ENCODE measurements around the gene TTC39C.

GRCh38 chr18:24083550-24083949, 69.0 kb downstream of the TTC39C start:
- TF ChIP-seq CTCF (IDR thresholded peaks at IDR 0.05; ENCODE audit: insufficient read depth, low read depth, low read length) (no peak), EZH2 (IDR thresholded peaks at IDR 0.05; ENCODE audit: insufficient read depth, low read length) (no peak)

All from astrocyte (in vitro differentiated cells and primary cell).